Activated naive CD4-positive, alpha-beta T cell treated with Interleukin-2 at 50 U/mL for 16 hours (primary cell): Measurements from ENCODE around the gene LDLRAD4.

Source experiments
- DNase-seq: peaks from one replicate; pipeline ENCODE4 v3.0.0-alpha.2; 2020

LDLRAD4 gene

GRCh38 chr18:13268158-13269012 is 49.8 kb downstream of the LDLRAD4 start:
- no peak for DNase-seq

GRCh38 chr18:13269013-13269280 is 50.4 kb downstream of the LDLRAD4 start:
- no peak for DNase-seq

- DNase-seq, result no peak
These were observed 51.0 kb downstream of the LDLRAD4 start for GRCh38 chr18:13269521-13270011.

GRCh38 chr18:13270279-13270855 is 51.8 kb downstream of the LDLRAD4 start:
- DNase-seq, result no peak

GRCh38 chr18:13271302-13271911 is 52.8 kb downstream of the LDLRAD4 start:
- DNase-seq, result no peak

- DNase-seq, result no peak
These were observed 53.9 kb downstream of the LDLRAD4 start for GRCh38 chr18:13272416-13272815.

GRCh38 chr18:13273800-13274199 is 55.2 kb downstream of the LDLRAD4 start:
- peak; percentile 33 for DNase-seq

GRCh38 chr18:13275075-13275474 is 56.5 kb downstream of the LDLRAD4 start:
- no peak for DNase-seq

GRCh38 chr18:13276530-13277520 is 58.3 kb downstream of the LDLRAD4 start:
- peak; percentile 48 for DNase-seq

GRCh38 chr18:13278062-13278630 is 59.6 kb downstream of the LDLRAD4 start:
- no peak for DNase-seq

GRCh38 chr18:13279181-13280069 is 60.9 kb downstream of the LDLRAD4 start:
- DNase-seq, result peak; percentile 63

GRCh38 chr18:13280070-13280795 is 61.7 kb downstream of the LDLRAD4 start:
- DNase-seq, result no peak

- DNase-seq, result no peak
These were observed 62.8 kb downstream of the LDLRAD4 start for GRCh38 chr18:13281406-13281805.

- no peak for DNase-seq
These were observed 65.2 kb downstream of the LDLRAD4 start for GRCh38 chr18:13283746-13284145.

GRCh38 chr18:13284330-13285027 is 65.9 kb downstream of the LDLRAD4 start:
- peak; percentile 61 for DNase-seq

GRCh38 chr18:13285874-13286273 is 67.3 kb downstream of the LDLRAD4 start:
- no peak for DNase-seq

- DNase-seq, result no peak
These were observed 68.0 kb downstream of the LDLRAD4 start for GRCh38 chr18:13286456-13287125.

GRCh38 chr18:13287372-13287771 is 68.8 kb downstream of the LDLRAD4 start:
- DNase-seq, result no peak

- DNase-seq, result peak; percentile 38
These were observed 70.1 kb downstream of the LDLRAD4 start for GRCh38 chr18:13288509-13289133.
